ACHN (cell line): ENCODE results near the gene TAS1R3.
A peak's percentile ranks its signal among the peaks of the same experiment; 100 is the strongest.

Experiments used
- DNase-seq: peaks from one replicate; pipeline ENCODE4 v3.0.0-alpha.2; 2015
- in situ Hi-C: cut with HindIII; loops from 2 replicates; pipeline ENCODE4 v1.10.0; 2017; ENCODE audit warnings: low sequenced_read_pairs, low pct_ligation_motif_present, low pct_unique_long_range_greater_than_20kb

Gene TAS1R3

DNA sequence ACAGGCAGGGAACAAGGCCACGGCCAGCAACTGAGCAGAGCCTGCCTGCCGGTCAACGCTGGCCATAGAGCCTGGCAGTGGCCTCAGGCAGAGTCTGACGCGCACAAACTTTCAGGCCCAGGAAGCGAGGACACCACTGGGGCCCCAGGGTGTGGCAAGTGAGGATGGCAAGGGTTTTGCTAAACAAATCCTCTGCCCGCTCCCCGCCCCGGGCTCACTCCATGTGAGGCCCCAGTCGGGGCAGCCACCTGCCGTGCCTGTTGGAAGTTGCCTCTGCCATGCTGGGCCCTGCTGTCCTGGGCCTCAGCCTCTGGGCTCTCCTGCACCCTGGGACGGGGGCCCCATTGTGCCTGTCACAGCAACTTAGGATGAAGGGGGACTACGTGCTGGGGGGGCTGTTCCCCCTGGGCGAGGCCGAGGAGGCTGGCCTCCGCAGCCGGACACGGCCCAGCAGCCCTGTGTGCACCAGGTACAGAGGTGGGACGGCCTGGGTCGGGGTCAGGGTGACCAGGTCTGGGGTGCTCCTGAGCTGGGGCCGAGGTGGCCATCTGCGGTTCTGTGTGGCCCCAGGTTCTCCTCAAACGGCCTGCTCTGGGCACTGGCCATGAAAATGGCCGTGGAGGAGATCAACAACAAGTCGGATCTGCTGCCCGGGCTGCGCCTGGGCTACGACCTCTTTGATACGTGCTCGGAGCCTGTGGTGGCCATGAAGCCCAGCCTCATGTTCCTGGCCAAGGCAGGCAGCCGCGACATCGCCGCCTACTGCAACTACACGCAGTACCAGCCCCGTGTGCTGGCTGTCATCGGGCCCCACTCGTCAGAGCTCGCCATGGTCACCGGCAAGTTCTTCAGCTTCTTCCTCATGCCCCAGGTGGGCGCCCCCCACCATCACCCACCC lies at the start of gene TAS1R3:
Gene TAS1R3, plus strand, starts transcription at position 213 of the 898 bp plus-strand sequence. Its CDS starts 66 bp downstream, at position 279.
- DNase-seq, result no peak
- in situ Hi-C loops, result no loop called here

DNA sequence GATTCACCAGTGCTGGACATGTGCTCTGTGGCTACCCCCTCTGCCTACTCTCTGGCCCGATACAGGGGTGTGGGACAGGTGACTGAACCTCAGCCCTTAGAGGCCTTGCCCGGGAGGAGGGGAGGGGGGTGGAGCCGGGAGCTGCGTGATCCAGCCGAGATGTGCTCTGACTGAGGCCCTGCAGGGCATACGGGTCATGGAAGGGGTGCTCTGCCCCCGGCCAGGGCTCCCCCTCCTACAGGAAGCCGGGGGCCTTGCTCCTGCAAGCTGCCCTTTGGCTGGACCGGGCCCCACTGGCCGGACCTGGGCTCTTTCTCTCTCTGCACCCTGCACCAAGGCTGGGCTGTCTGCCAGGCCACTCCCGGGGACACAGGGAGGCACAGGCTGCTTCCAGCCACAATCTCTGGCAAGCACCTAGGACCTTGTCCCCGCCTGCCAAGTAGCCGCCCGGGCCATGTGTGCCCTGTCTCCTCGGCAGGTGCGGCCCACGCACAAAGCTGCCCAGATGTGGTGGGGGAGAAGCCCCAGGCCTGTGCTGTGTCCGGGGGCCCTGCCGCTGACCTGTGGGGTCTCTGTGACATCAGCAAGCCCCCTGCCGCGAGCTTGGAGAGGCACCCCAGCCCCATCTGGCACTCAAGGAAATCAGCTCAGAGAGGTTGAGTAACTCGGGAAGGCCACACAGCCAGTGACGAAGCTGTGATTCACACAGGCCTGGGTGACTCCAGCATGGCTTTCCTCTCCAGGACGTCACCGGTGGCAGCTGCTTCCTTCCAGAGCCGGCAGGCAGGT lies 49.4 kb upstream of the TAS1R3 start:
- peak; percentile 40 for DNase-seq
- in situ Hi-C loops, result no loop called here

DNA sequence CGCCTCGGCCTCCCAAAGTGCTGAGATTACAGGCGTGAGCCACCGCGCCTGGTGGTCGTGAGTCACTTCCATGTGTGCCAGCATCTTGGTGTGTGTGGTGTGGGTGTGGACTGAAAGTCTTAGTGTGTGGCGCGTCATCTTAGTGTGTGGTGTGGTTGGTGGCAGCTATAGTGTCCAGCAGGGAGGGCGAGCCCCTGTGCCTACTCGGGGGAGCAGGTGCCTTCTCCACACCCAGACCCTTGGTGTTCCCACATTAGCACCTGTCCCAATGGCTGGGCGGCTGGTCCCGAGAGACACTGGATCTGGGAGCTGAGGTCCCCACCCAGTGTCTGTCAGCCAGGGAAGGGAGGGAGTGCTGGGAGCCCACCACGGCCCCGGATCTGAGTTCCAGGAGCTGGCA lies 48.1 kb upstream of the TAS1R3 start:
- no peak for DNase-seq
- in situ Hi-C loops, result no loop called here

DNA sequence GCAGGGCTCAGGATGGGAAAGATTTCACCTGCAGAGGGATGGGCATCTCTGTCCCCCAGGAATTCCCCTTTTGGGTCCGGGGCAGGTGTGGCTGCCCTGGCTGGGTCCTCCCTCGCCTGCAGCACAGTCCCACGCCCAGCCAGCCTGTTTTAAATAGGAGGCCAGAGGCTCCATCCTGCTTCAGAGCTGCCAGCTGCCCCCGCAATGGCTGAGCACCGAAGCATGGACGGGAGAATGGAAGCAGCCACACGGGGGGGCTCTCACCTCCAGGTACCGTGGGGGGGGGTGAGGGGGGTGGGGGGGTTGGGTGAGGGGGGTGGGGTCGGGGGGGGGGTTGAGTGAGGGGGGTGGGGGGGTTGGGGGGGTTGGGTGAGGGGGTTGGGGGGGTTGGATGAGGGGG lies 47.3 kb upstream of the TAS1R3 start:
- in situ Hi-C loops, result no loop called here
- no peak for DNase-seq

DNA sequence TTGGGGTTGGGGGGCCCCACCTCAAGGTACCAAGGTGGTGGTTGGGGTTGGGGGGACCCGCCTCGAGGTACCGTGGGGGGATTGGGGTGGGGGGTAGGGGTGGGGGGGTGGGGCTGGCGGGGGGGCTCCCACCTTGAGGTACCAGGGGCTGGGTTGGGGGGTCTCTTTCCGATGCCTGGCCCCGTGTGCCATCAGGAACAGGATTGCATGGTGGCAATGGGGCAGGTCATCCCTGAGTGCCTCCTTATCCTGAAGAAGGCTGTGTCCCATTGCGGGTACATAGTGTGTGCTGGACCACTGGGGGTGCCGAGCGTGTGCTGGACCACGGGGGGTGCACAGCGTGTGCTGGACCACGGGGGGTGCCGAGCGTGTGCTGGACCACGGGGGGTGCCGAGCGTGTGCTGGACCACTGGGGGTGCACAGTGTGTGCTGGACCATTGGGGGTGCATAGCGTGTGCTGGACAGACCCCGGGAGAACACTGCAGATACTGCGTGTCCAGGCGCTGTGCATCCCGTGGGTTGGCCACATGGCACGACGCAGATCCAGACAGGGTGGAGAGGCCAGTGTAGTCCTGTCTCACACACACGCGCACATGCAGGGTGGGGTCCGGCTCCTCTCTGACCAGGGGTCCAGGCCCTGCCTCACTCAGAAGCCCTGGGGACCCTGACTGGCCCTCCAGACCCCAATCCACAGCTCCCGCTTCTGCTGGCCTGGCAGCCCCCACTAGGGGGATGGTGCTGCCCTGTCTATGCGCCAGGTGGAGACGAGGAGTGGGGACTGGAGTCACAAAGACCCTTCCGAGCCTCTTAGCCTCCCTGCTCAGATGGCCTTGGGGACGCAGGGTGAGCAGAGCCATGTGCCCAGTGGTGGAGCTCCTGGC lies 46.6 kb upstream of the TAS1R3 start:
- in situ Hi-C loops, result no loop called here
- DNase-seq, result no peak

DNA sequence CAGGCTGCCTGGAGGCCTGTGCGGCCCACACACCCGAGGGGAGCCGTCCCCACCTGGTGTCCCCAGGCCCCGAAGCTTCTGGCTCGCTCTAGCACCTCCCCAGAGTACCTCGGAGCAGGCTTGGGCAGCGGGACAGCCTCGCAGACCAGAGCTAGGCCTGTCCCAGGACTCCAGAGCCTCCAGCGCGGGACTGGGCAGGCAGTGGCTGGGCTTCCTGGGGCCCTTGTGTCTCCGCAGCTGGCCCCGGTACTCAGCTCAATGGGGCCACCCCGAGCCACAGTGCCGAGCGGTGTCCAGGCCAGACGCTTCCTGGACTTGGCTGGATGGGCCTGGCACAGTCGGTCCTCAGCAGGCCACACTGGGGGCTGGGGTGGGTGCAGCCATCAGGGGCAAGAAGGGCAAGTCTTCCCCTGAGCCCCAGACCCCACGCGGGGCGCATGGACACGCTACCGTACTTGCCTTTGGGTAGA lies 45.9 kb upstream of the TAS1R3 start:
- in situ Hi-C loops, result no loop called here
- no peak for DNase-seq

DNA sequence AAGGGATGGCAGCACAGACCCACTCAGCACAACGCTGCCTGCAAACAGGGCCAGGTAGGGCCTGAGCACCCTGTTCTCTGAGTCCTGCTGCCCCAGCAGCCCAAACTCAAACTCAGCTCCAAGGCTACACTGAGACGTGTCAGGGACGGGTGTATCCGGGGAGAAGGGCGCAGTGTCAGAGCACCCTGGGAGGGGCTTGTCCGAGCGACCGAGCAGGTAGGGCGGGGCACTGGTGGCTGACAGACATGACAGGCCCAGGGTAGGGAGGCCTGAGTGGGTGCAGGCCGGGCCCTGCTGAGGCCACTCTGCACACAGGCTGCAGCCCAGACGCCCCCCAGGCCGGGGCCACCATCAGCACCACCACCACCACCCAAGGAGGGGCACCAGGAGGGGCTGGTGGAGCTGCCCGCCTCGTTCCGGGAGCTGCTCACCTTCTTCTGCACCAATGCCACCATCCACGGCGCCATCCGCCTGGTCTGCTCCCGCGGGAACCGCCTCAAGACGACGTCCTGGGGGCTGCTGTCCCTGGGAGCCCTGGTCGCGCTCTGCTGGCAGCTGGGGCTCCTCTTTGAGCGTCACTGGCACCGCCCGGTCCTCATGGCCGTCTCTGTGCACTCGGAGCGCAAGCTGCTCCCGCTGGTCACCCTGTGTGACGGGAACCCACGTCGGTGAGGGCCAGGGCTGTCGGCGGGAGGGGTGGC lies 45.3 kb upstream of the TAS1R3 start:
- no peak for DNase-seq
- in situ Hi-C loops, result no loop called here

DNA sequence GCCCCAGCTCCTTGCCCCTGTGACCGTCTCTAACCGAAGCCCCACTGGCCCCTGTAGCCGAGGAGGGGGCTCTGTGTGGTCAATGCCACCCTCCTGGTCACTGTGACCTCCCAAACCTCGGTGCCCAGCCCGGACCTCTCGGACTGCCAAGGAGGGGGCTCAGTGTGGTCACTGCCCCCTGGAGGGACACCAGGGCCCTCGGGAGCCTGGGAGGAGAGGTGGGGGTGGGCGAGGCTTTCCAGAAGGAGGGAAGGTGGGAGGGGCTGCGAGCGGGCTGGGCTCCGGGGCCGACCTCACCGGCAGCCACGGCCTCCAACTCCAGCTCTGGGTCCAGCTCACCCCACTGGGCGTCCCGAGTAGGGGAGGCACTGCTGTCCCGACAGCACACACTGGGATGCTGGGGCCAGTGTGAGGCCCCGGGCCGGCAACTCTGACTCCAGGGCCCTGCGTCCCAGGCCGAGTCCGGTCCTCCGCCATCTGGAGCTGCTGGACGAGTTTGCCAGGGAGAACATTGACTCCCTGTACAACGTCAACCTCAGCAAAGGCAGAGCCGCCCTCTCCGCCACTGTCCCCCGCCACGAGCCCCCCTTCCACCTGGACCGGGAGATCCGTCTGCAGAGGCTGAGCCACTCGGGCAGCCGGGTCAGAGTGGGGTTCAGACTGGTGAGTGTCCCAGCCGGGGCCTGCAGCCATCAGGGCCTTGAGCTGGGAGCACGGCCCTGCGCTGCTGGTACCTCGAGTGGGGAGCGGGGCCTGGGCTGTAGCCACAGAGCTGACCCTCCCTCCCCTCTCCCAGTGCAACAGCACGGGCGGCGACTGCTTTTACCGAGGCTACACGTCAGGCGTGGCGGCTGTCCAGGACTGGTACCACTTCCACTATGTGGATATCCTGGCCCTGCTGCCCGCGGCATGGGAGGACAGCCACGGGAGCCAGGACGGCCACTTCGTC lies 44.5 kb upstream of the TAS1R3 start:
- in situ Hi-C loops, result no loop called here
- DNase-seq, result no peak

DNA sequence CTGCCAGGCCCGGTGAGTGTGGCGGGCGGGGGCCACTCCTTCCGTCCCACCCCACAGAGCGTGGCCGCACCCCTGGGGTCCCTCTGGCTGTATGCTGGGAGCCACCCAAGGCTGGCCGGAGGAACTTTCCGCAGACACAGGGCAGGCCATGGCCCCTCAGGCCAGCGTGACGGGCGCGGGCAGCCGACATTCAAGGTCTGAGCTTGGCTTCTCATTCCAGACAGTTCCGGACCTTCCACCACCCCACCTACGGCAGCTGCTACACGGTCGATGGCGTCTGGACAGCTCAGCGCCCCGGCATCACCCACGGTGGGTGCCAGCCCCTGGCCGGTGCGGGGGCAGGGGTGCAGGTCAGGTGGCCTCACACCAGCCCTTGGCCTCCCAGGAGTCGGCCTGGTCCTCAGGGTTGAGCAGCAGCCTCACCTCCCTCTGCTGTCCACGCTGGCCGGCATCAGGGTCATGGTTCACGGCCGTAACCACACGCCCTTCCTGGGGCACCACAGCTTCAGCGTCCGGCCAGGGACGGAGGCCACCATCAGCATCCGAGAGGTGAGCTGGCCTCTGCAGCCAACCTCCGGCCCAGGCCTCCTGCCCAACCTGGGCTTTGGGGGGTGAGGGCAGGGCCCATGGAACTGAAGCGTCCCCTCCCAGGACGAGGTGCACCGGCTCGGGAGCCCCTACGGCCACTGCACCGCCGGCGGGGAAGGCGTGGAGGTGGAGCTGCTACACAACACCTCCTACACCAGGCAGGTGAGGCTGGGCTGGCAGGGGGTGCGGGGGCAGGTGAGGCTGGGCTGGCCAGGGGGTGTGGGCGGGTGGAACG lies 43.6 kb upstream of the TAS1R3 start:
- in situ Hi-C loops, result no loop called here
- DNase-seq, result no peak

DNA sequence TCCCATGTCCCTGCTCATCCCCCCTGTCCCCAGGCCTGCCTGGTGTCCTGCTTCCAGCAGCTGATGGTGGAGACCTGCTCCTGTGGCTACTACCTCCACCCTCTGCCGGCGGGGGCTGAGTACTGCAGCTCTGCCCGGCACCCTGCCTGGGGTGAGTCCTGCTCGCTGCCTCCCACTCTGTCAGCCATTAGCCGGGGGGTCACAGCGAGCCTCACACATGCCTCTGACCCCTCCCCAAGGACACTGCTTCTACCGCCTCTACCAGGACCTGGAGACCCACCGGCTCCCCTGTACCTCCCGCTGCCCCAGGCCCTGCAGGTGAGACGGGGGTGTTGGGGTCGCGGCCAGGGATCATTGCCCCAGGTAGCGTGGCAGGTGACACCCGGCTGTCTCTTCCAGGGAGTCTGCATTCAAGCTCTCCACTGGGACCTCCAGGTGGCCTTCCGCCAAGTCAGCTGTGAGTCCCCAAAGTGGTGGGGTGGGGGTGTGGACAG lies 40.8 kb upstream of the TAS1R3 start:
- in situ Hi-C loops, result no loop called here
- peak; percentile 60 for DNase-seq

DNA sequence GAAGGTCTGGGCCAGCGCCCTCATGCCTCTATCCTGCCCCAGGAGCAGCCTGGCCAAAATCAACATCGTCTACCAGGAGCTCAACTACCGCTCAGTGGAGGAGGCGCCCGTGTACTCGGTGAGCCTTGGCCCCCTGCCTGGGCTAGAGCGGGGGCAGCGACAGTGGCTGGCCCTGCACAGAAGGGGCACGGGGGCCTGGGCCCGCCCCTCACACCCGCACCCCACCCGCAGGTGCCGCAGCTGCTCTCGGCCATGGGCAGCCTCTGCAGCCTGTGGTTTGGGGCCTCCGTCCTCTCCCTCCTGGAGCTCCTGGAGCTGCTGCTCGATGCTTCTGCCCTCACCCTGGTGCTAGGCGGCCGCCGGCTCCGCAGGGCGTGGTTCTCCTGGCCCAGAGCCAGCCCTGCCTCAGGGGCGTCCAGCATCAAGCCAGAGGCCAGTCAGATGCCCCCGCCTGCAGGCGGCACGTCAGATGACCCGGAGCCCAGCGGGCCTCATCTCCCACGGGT lies 40.0 kb upstream of the TAS1R3 start:
- in situ Hi-C loops, result no loop called here
- DNase-seq, result no peak

DNA sequence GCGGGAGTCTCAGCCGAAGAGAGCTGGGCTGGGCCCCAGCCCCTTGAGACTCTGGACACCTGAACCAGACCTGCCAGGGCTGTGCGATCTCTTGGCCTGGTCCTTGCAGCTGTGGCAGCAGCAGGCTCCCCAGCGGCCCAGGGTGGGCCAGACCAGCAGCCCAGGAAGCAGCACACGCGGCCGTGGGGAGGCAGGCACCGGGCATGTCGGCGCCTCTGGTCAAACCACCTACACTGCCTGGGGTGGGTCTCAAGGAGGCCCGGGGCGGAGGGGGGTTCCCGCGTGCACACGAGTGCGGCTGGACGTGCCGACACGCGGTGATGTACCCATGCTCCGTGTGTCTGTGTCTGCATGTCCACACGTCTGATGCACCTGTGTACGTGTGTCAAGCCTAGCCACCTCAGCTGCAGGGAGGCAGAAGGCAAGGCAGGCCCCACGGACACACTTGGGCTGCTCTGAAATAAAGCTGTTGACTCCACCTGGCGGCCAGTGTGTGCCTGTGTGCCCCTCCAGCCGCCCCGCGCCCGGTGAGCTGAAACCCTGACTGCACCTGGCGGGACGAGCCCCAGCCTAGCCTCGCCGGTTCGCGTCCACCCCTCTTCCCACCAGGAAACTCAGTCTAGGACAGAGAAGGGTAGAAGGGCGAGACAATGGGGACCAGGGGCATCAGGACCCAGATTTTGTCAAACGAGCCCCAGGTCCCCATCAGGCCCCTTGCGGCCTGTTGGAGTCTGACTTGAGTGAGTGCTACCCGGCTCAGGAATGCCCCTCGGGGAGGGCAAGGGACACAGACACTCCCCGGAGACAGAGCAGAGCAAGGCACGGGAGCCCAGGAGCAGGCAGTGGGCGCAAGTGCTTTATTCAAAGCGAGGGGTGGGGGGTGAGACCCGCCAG lies 39.3 kb upstream of the TAS1R3 start:
- peak; percentile 64 for DNase-seq
- in situ Hi-C loops, result no loop called here

DNA sequence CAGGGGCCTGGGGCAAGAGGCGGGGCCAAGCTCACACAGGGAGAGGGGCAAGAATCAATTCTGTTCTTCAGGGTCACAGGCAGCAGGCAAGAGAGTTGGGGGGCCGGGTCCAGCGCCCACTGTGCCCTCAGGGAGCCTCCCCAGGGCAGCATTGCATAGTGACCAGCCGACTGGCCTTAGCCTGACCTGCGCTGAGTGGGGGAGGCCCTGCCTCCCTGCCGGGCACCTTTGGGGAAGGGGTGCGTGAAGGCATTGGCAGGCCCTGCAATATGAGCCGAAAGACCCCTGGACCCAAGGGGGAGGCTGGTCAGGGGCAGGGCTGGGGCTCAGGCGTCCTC lies 38.7 kb upstream of the TAS1R3 start:
- in situ Hi-C loops, result no loop called here

DNA sequence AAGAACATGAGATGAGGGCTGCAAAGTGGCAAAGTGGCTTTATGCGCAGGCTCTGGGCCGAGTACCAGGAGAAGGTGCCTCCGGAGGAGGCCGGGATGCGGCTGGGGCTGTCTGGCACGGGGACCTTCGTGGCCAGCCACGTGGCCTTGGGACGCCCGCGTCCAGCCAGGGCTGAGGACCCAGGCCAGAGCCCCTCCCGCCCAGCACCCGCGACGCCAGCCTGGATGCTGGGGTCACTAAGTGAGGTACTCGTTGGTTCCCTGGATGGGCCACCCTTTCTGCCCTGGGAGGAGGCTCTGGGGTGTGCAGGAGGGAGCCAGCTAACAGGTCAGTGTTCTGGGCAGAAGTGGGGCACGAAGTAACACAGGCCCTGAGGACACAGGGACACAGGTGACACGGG lies 38.2 kb upstream of the TAS1R3 start:
- in situ Hi-C loops, result no loop called here
- DNase-seq, result no peak

More for the DNA sequence above, 38.7 kb upstream of the TAS1R3 start:
- DNase-seq, result no peak
